Heart left ventricle (tissue), 16 donors: ENCODE results near the gene STEAP1. TPM values are rescaled to one million over a fixed set of nuclear protein-coding genes. Genes with fewer than 3 reads are reported as not detected.

Experiments
- ATAC-seq, 4 donors: fragments of 200-7000 bp; cut with Tn5 transposase; one replicate each; pipeline ENCODE4 v1.9.1; 2020 to 2022; ENCODE audit warnings: moderate library complexity in 4 of 4, mild to moderate bottlenecking in 3 of 4, moderate number of reproducible peaks in 1 of 4
- DNase-seq, 5 donors: peaks; one replicate each; pipeline ENCODE4 v3.0.0-alpha.2; 2020
- H3K27ac ChIP-seq, 12 donors: fragments of 200-600 bp; sonication (generic) in 4 of 12; one replicate each; pipeline versions ENCODE4 v1.5.0 to v1.8.0; 2016 to 2022; ENCODE audit warnings: mild to moderate bottlenecking in 2 of 12
- H3K27me3 ChIP-seq, 9 donors: fragments of 200-600 bp; sonication (generic) in 2 of 9; one replicate each; pipeline versions ENCODE4 v1.5.1 to v1.8.0; 2016 to 2022; ENCODE audit warnings: mild to moderate bottlenecking in 3 of 9
- H3K36me3 ChIP-seq, 9 donors: fragments of 200-600 bp; sonication (generic) in 2 of 9; one replicate each; pipeline versions ENCODE4 v1.5.0 to v1.8.0; 2018 to 2022; ENCODE audit warnings: mild to moderate bottlenecking in 2 of 9
- H3K4me1 ChIP-seq, 12 donors: fragments of 200-600 bp; sonication (generic) in 4 of 12; one replicate each; pipeline versions ENCODE4 v1.5.0 to v1.8.0; 2016 to 2022; ENCODE audit warnings: mild to moderate bottlenecking in 3 of 12
- H3K4me3 ChIP-seq, 12 donors: fragments of 200-600 bp; sonication (generic) in 4 of 12; one replicate each; pipeline versions ENCODE4 v1.5.0 to v1.8.0; 2017 to 2022; ENCODE audit warnings: mild to moderate bottlenecking in 9 of 12, moderate library complexity in 4 of 12
- H3K9me3 ChIP-seq, 12 donors: fragments of 200-600 bp; sonication (generic) in 4 of 12; one replicate each; pipeline versions ENCODE4 v1.5.0 to v1.8.0; 2016 to 2022; ENCODE audit warnings: mild to moderate bottlenecking in 1 of 12
- CTCF ChIP-seq, 12 donors: fragments of 200-600 bp; sonication (generic) in 4 of 12; IDR thresholded peaks; one replicate each; pipeline versions ENCODE4 v1.5.0 to v1.8.0; 2018 to 2022; ENCODE audit warnings: antibody characterized with exemption in 12 of 12, mild to moderate bottlenecking in 5 of 12
- POLR2A ChIP-seq, 2 donors: fragments of 450-650 bp; IDR thresholded peaks; one replicate each; pipeline ENCODE4 v1.6.1; 2017; ENCODE audit warnings: antibody characterized with exemption in 2 of 2, mild to moderate bottlenecking in 2 of 2, moderate library complexity in 2 of 2
- WGBS, 4 donors: extraction: QIAGEN DNeasy Blood & Tissue Kit in 2 of 4; methylation state at CpG; one replicate each; pipeline versions ENCODE4 v1.1.5 to v1.1.7; 2013 to 2018; 5-methylcytosine and 5-hydroxymethylcytosine counted together
- intact Hi-C, 10 donors: fragments of 100-400 bp; cut with DNase I; formaldehyde crosslinking; loops; one replicate each; pipeline versions ENCODE4 v1.11.1 to v1.14.2; 2022
- polyA plus RNA-seq, 2 donors: library from polyadenylated mRNA; stranded (reverse); fragments of 200-250 nt; gene quantifications; one replicate each; pipeline ENCODE4 v1.2.3, GENCODE V29; 2013
- total RNA-seq, 9 donors: library from RNA; depleted of rRNA in 2 of 9; stranded (reverse); fragments of >200 nt in 2 of 9; fragmentation: NEBNext Ultra II Directional in 3 of 9; extraction: Animal tissue kit (Norgen Biotek cat#: 25700) in 3 of 9; gene quantifications; one replicate each; pipeline versions ENCODE4 v1.1.0 to v1.2.4, GENCODE V29; 2016 to 2023
- donor health status: ischemic (EF 13 %, LVEDD 7.1; RV severe dilation, severe dysfunction).
- donor health status: healthy with polysubstance abuse.
- donor health status: DM: no; HTN: yes; CAD: no.
- donor health status: DM: no; HTN: no; CAD: no.
- donor health status: ischemic (EF 25% LVEDD 6.9; RV normal size, moderate dysfunction).
- donor health status: ischemic (EF 25% LVEDD 5.7; RV mildly dilated, moderate dysfunction).
- donor health status: healthy.
- donor health status: DM: yes; HTN: yes; CAD: no.
- donor health status: ischemic (EF 35%, LVEDD 5.7; RV mildly dilated, moderate dysfunction).
- donor health status: nonischemic (EF 11% LVEDD 7.7; RV severe dilation, severe dysfunction).
- donor health status: DM: yes; HTN: yes; CAD: no.
- donor health status: PGD.
- donor health status: ischemic (EF 29% LVEDD 5.4; RV normal size, mild dysfunction).
- donor health status: nonischemic (EF 23%, LVEDD 6.1; RV moderate dilation, normal function).

The STEAP1 gene
- total and polyA plus RNA-seq, 11 donors, result 0.34 to 8.3 (median 0.82) TPM

- no peaks in the 10 kb centered on the region for H3K4me1 ChIP-seq
- H3K4me3 ChIP-seq, result no peak overlapping the region
- no peaks in the 10 kb centered on the region for H3K9me3 ChIP-seq
- no peaks in the 10 kb centered on the region for H3K36me3 ChIP-seq
- WGBS, 4 donors, result 83 to 88% (median 86%) methylated on average over 5 of the region's 5 CpGs
- H3K27me3 ChIP-seq, result no peaks in the 10 kb centered on the region
- no peak for ATAC-seq
- intact Hi-C loops, result loop anchor here in 1 of 10 donors (10.0 kb wide), 1 partner anchor 81 kb away; the partner anchor contains the start of gene CFAP69
- no peak for DNase-seq
- H3K27ac ChIP-seq, result no peak overlapping the region
- no peak for TF ChIP-seq POLR2A (IDR thresholded peaks at IDR 0.05)
- TF ChIP-seq CTCF (IDR thresholded peaks at IDR 0.05), result no peak
These were observed 9.3 kb downstream of the STEAP1 start for GRCh38 chr7:90163534-90163933.

DNA sequence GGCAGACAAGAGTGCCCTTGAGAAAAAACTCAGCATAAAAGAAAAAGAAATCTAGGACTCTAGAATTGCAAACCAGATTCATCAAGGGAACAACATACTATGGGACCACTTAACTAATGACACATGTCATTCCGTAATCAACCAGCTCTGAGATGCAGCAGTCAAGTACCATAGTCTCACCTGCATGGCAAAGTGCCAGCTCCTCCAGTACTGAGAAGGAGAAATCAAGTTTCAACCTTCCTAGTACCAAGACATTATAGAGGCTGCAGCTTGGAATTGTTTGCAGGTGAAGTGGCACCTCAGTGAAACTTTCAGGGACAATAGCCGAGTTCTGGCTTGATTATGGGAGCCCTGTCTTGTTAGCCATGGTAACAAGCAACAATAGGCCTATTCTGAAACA, 11.5 kb downstream of the STEAP1 start:
- WGBS, 4 donors, result 66 to 93% (median 80%) methylated on average over 2 of the region's 2 CpGs
- Histone ChIP-seq H3K27ac (no peak overlapping the region), H3K9me3 (peaks cover 0 to 6% (median 0%) of the 10 kb centered on the region in 12 donors), H3K4me3 (no peak overlapping the region), H3K27me3 (peaks cover 0 to 6% (median 0%) of the 10 kb centered on the region in 9 donors), H3K36me3 (no peaks in the 10 kb centered on the region), H3K4me1 (no peaks in the 10 kb centered on the region)
- TF ChIP-seq CTCF (IDR thresholded peaks at IDR 0.05) (no peak), POLR2A (IDR thresholded peaks at IDR 0.05) (no peak)
- intact Hi-C loops, result loop anchor here in 1 of 10 donors (10.0 kb wide), 1 partner anchor 79 kb away; the partner anchor contains the start of gene CFAP69
- DNase-seq, result no peak
- no peak for ATAC-seq

GRCh38 chr7:90166153-90166552, 11.9 kb downstream of the STEAP1 start:
- no peak for ATAC-seq
- Histone ChIP-seq H3K9me3 (peaks cover 0 to 6% (median 0%) of the 10 kb centered on the region in 12 donors), H3K27ac (no peak overlapping the region), H3K4me1 (no peaks in the 10 kb centered on the region), H3K4me3 (no peak overlapping the region), H3K27me3 (peaks cover 0 to 6% (median 0%) of the 10 kb centered on the region in 9 donors), H3K36me3 (no peaks in the 10 kb centered on the region)
- WGBS, 4 donors, result 72 to 87% (median 77%) methylated on average over 3 of the region's 3 CpGs
- no peak for TF ChIP-seq POLR2A (IDR thresholded peaks at IDR 0.05)
- TF ChIP-seq CTCF (IDR thresholded peaks at IDR 0.05), result no peak
- no peak for DNase-seq
- intact Hi-C loops, result loop anchor here in 1 of 10 donors (10.0 kb wide), 1 partner anchor 79 kb away; the partner anchor contains the start of gene CFAP69

DNA sequence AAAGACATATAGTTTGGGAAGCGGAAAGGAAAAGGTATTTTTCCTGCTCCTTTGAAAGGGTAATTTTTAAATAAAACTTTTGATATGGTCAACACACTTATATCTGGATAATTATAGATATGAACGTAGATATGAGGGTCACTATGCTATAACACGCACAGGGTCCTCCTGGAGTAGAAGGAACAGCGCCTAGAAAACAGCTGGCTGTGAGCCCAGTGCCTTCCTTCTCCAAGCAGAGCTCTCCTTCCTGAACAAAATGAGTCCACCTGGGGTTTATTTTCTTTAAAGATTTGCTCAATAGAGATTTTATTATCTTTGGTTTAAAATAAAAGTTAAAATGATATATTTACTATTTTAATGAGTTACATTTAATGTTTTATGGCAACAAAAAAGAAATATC, 13.1 kb downstream of the STEAP1 start:
- DNase-seq, result no peak
- no peak for TF ChIP-seq POLR2A (IDR thresholded peaks at IDR 0.05)
- TF ChIP-seq CTCF (IDR thresholded peaks at IDR 0.05), result no peak
- Histone ChIP-seq H3K36me3 (no peaks in the 10 kb centered on the region), H3K4me3 (no peak overlapping the region), H3K4me1 (no peaks in the 10 kb centered on the region), H3K9me3 (peaks cover 0 to 6% (median 0%) of the 10 kb centered on the region in 12 donors), H3K27ac (no peak overlapping the region), H3K27me3 (peaks cover 0 to 6% (median 0%) of the 10 kb centered on the region in 9 donors)
- no peak for ATAC-seq
- 63 to 69% (median 65%) methylated on average over 4 of the region's 4 CpGs for WGBS, 4 donors
- intact Hi-C loops, result loop anchor here in 1 of 10 donors (10.0 kb wide), 1 partner anchor 77 kb away; the partner anchor contains the start of gene CFAP69
